K562 (cell line): ENCODE data around the gene CELF4. TPM values are rescaled to one million over a fixed set of nuclear protein-coding genes. Genes with fewer than 3 reads are reported as not detected.

Source experiments
- CAMTA2 ChIP-seq: fragments of 250-450 bp; sonication (Bioruptor Pico); conservative IDR thresholded peaks from 2 replicates; pipeline ENCODE4 v1.5.1; 2022
- CREB5 ChIP-seq: fragments of 250-450 bp; sonication (Bioruptor Pico); IDR thresholded peaks from 2 replicates; pipeline ENCODE4 v1.5.0; 2020; ENCODE audit warnings: mild to moderate bottlenecking
- ETV5 ChIP-seq: sonication (generic); formaldehyde crosslinking; IDR thresholded peaks from 2 replicates; pipeline ENCODE4 v1.4.0; 2020; ENCODE audit warnings: low read depth, mild to moderate bottlenecking, missing genetic modification reagents
- FOXJ2 ChIP-seq: fragments of 200-800 bp; sonication (Bioruptor generic); IDR thresholded peaks from 2 replicates; pipeline ENCODE4 v1.6.1; 2016; ENCODE audit warnings: missing genetic modification characterization, missing compliant biosample characterization
- KAT2B ChIP-seq: IDR thresholded peaks from one replicate; pipeline ENCODE4 v1.6.1; 2012; ENCODE audit warnings: low read depth, mild to moderate bottlenecking, control low read depth, inconsistent platforms, low read length, moderate library complexity
- MTA3 ChIP-seq: fragments of 450-650 bp; formaldehyde crosslinking; IDR thresholded peaks from 2 replicates; pipeline ENCODE4 v1.6.1; 2017; ENCODE audit warnings: mild to moderate bottlenecking, borderline replicate concordance
- REST ChIP-seq, 2 experiments: fragments of 450-650 bp; formaldehyde crosslinking in 1 of 2; IDR thresholded peaks; 2 replicates each; pipeline versions ENCODE4 v1.4.0 to v1.6.1; 2014 to 2020; ENCODE audit warnings: mild to moderate bottlenecking in 2 of 2, borderline replicate concordance in 1 of 2, low read depth in 1 of 2
- SAFB2 ChIP-seq: fragments of 200-400 bp; formaldehyde crosslinking; IDR thresholded peaks from 2 replicates; pipeline ENCODE4 v1.6.1; 2018; ENCODE audit warnings: borderline replicate concordance, low read length, low read depth, moderate library complexity; ENCODE audit not compliant: severe bottlenecking
- ZNF444 ChIP-seq: fragments of 250-450 bp; sonication (Bioruptor Pico); IDR thresholded peaks from 2 replicates; pipeline ENCODE4 v1.4.0; 2020; ENCODE audit warnings: mild to moderate bottlenecking, moderate library complexity
- polyA plus RNA-seq, 8 experiments: library from polyadenylated mRNA; depleted of rRNA in 4 of 8; stranded (reverse) in 5 of 8; unstranded in 3 of 8; fragments of >200 nt; fragmentation: Nextera tagmentation in 2 of 8; fragmentation: Illumina TruSeq in 1 of 8; extraction: Ambion mirVana in 2 of 8; extraction: Trizol in 1 of 8; gene quantifications; 2 replicates each; pipeline versions ENCODE4 v1.2.1 to v1.2.3, GENCODE V29; 2011 to 2014; ENCODE audit warnings: inconsistent platforms in 1 of 8, missing spikeins in 1 of 8
- total RNA-seq, 7 experiments: library from RNA; depleted of rRNA in 6 of 7; stranded (reverse); fragments of >200 nt in 6 of 7; fragmentation: Illumina TruSeq in 2 of 7; extraction: Trizol in 2 of 7; gene quantifications; 2 replicates each; pipeline versions ENCODE4 v1.2.1 to v1.2.3, GENCODE V29; 2011 to 2021; ENCODE audit warnings: low replicate concordance in 1 of 7

Gene CELF4
- total and polyA plus RNA-seq, 9 of the 15 experiments (the other 6 are each of a cell fraction or from before 2014, with no cell fraction given), result 0.04 to 0.24 (median 0.07) TPM; not detected in 3

- TF ChIP-seq REST (IDR thresholded peaks at IDR 0.05; ENCODE audit: borderline replicate concordance), result no peak
- TF ChIP-seq REST (CRISPR knock-in tag; IDR thresholded peaks at IDR 0.05; ENCODE audit: low read depth), result no peak
- TF ChIP-seq CREB5 (CRISPR knock-in tag), result no peak
- TF ChIP-seq ETV5 (CRISPR knock-in tag), result no peak
- no peak for TF ChIP-seq FOXJ2
- no peak for TF ChIP-seq CAMTA2 (CRISPR knock-in tag)
- TF ChIP-seq ZNF444 (CRISPR knock-in tag), result no peak
- TF ChIP-seq KAT2B, result no peak
- no peak for TF ChIP-seq SAFB2
- no peak for TF ChIP-seq MTA3
- TF ChIP-seq, all 486 proteins: peak for 0
Measured at GRCh38 chr18:37330173-37330572, 235.4 kb downstream of the CELF4 start (continued).
